WTC11 (cell line): ENCODE results near the gene FFAR1. TPM values are rescaled to one million over a fixed set of nuclear protein-coding genes. Genes with fewer than 3 reads are reported as not detected.

ENCODE experiments used
- ATAC-seq: fragments of 200-7000 bp; cut with Tn5 transposase; 2 replicates; pipeline ENCODE4 v1.10.0; 2021; ENCODE audit warnings: mild to moderate bottlenecking, moderate library complexity
- CTCF ChIA-PET: fragments of 300-600 bp; sonication (Branson Sonifier 250); formaldehyde crosslinking; loops from one replicate; lab custom pipeline; 2021; ENCODE audit warnings: antibody characterized with exemption; lab: Charles Lee
- POLR2A ChIA-PET: fragments of 350-600 bp; sonication (Branson Sonifier 250); formaldehyde crosslinking; loops from one replicate; lab custom pipeline; 2021; ENCODE audit warnings: antibody characterized with exemption; lab: Charles Lee
- DNase-seq: peaks from one replicate; pipeline ENCODE4 v3.0.0; 2021; ENCODE audit warnings: low spot score
- H3K27ac Mint-ChIP-seq: 2 replicates; pipeline ENCODE4 v1.8.0; 2021; ENCODE audit warnings: mixed read lengths
- H3K27me3 Mint-ChIP-seq: 2 replicates; pipeline ENCODE4 v1.8.0; 2021; ENCODE audit warnings: low read depth, mild to moderate bottlenecking, moderate library complexity, mixed read lengths
- H3K36me3 Mint-ChIP-seq: 2 replicates; pipeline ENCODE4 v1.8.0; 2021; ENCODE audit warnings: mixed read lengths
- H3K4me1 Mint-ChIP-seq: 2 replicates; pipeline ENCODE4 v1.8.0; 2022; ENCODE audit warnings: mixed read lengths
- H3K4me3 Mint-ChIP-seq: 2 replicates; pipeline ENCODE4 v1.8.0; 2021; ENCODE audit warnings: mild to moderate bottlenecking, moderate library complexity, mixed read lengths
- H3K9me3 Mint-ChIP-seq: 2 replicates; pipeline ENCODE4 v1.8.0; 2021; ENCODE audit warnings: mixed read lengths
- CREB1 ChIP-seq: sonication (generic); formaldehyde crosslinking; IDR thresholded peaks from 2 replicates; pipeline ENCODE4 v1.8.0; 2023; ENCODE audit warnings: mild to moderate bottlenecking, missing genetic modification reagents
- CREM ChIP-seq: sonication (generic); formaldehyde crosslinking; IDR thresholded peaks from 2 replicates; pipeline ENCODE4 v1.8.1; 2022; ENCODE audit warnings: mild to moderate bottlenecking, missing genetic modification reagents, moderate library complexity
- ELF4 ChIP-seq: sonication (generic); formaldehyde crosslinking; IDR thresholded peaks from 2 replicates; pipeline ENCODE4 v1.8.1; 2022; ENCODE audit warnings: low read depth, mild to moderate bottlenecking, moderate library complexity, missing genetic modification reagents
- FOXP1 ChIP-seq: sonication (generic); formaldehyde crosslinking; IDR thresholded peaks from 2 replicates; pipeline ENCODE4 v1.8.0; 2022; ENCODE audit warnings: missing genetic modification reagents, mild to moderate bottlenecking, moderate library complexity, borderline replicate concordance
- JUN ChIP-seq: sonication (generic); formaldehyde crosslinking; IDR thresholded peaks from 2 replicates; pipeline ENCODE4 v1.8.0; 2023; ENCODE audit warnings: mild to moderate bottlenecking, missing genetic modification reagents
- NR1H2 ChIP-seq: sonication (generic); formaldehyde crosslinking; IDR thresholded peaks from 2 replicates; pipeline ENCODE4 v1.9.0; 2021; ENCODE audit warnings: mild to moderate bottlenecking, moderate library complexity, missing genetic modification reagents
- SMAD4 ChIP-seq: sonication (generic); formaldehyde crosslinking; IDR thresholded peaks from 2 replicates; pipeline ENCODE4 v1.8.0; 2022; ENCODE audit warnings: mild to moderate bottlenecking, missing genetic modification reagents
- SP1 ChIP-seq: sonication (generic); formaldehyde crosslinking; conservative IDR thresholded peaks from 2 replicates; pipeline ENCODE4 v1.8.1; 2022; ENCODE audit warnings: missing genetic modification reagents
- TP53 ChIP-seq: sonication (generic); formaldehyde crosslinking; IDR thresholded peaks from 2 replicates; pipeline ENCODE4 v1.8.1; 2023; ENCODE audit warnings: mild to moderate bottlenecking, missing genetic modification reagents
- ZBTB21 ChIP-seq: sonication (generic); formaldehyde crosslinking; IDR thresholded peaks from 2 replicates; pipeline ENCODE4 v1.8.1; 2023; ENCODE audit warnings: mild to moderate bottlenecking, missing genetic modification reagents, borderline replicate concordance
- ZNF232 ChIP-seq: sonication (generic); formaldehyde crosslinking; IDR thresholded peaks from 2 replicates; pipeline ENCODE4 v1.8.0; 2022; ENCODE audit warnings: mild to moderate bottlenecking, missing genetic modification reagents
- ZNF396 ChIP-seq: fragments of 250-450 bp; sonication (Bioruptor Pico); IDR thresholded peaks from 2 replicates; pipeline ENCODE4 v1.8.0; 2021; ENCODE audit warnings: mild to moderate bottlenecking, moderate library complexity, borderline replicate concordance
- ZNF416 ChIP-seq: fragments of 250-450 bp; sonication (Bioruptor Pico); IDR thresholded peaks from 2 replicates; pipeline ENCODE4 v1.9.0; 2021; ENCODE audit warnings: mild to moderate bottlenecking, inconsistent platforms
- total RNA-seq: library from RNA; stranded (reverse); gene quantifications from 3 replicates; pipeline ENCODE4 v1.2.3, GENCODE V29; 2021
- TF ChIP-seq, protein P1 (sequence below): sonication (generic); formaldehyde crosslinking; IDR thresholded peaks from 2 replicates; pipeline ENCODE4 v1.8.1; 2023; ENCODE audit warnings: mild to moderate bottlenecking, missing genetic modification reagents, borderline replicate concordance
- TF ChIP-seq, protein P2 (sequence below): sonication (generic); formaldehyde crosslinking; IDR thresholded peaks from 2 replicates; pipeline ENCODE4 v1.8.0; 2022; ENCODE audit warnings: mild to moderate bottlenecking, missing genetic modification reagents
- TF ChIP-seq, protein P3 (sequence below): sonication (generic); formaldehyde crosslinking; IDR thresholded peaks from 2 replicates; pipeline ENCODE4 v1.8.1; 2022; ENCODE audit warnings: low read depth, mild to moderate bottlenecking, moderate library complexity, missing genetic modification reagents, borderline replicate concordance
- TF ChIP-seq, protein P4 (sequence below): sonication (generic); formaldehyde crosslinking; IDR thresholded peaks from 2 replicates; pipeline ENCODE4 v1.8.1; 2022; ENCODE audit warnings: mild to moderate bottlenecking, missing genetic modification reagents, moderate library complexity, borderline replicate concordance
- TF ChIP-seq, protein P5 (sequence below): fragments of 250-450 bp; sonication (Bioruptor Pico); IDR thresholded peaks from 2 replicates; pipeline ENCODE4 v1.9.0; 2021; ENCODE audit warnings: moderate library complexity, mild to moderate bottlenecking, inconsistent platforms, borderline replicate concordance
- TF ChIP-seq, protein P6 (sequence below): sonication (generic); formaldehyde crosslinking; IDR thresholded peaks from 2 replicates; pipeline ENCODE4 v1.8.1; 2022; ENCODE audit warnings: mild to moderate bottlenecking, moderate library complexity, missing genetic modification reagents

Gene FFAR1
- total RNA-seq, 1 experiment from 2014 or later, result 0.07 TPM

DNA sequence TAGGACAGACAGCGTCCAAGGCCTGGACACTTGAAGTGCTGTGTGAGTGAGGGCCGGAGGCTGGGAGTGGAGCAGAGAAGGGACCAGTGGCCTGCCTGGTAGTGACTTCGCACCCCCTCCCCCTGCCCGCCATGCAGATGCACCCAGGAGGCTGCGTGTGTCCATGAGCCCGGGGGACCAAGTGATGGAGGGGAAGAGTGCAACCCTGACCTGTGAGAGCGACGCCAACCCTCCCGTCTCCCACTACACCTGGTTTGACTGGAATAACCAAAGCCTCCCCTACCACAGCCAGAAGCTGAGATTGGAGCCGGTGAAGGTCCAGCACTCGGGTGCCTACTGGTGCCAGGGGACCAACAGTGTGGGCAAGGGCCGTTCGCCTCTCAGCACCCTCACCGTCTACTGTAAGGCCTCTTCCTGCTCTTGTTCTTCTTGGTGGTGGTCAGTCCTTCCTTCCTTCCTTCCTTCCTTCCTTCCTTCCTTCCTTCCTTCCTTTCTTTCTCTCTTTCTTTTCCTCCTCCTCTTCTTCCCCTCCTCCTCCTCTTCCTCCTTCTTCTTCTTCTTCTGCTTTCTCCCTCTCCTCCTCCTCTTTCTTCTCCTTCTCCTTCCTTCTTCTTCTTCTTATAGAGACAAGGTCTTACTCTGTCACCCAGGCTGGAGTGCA lies 6.0 kb upstream of the FFAR1 start:
- H3K27me3 Mint-ChIP-seq, result no peaks in the 10 kb centered on the region; the same call in 1 of the 2 replicates
- DNase-seq, result no peak
- 0 out of 2 replicates have a peak, but pooled peaks cover 3% of the 10 kb centered on the region for H3K4me1 Mint-ChIP-seq
- H3K27ac Mint-ChIP-seq, result no peak overlapping the region
- ChIA-PET CTCF (interaction anchor here (1.6 kb wide), 1 partner anchor 11 kb away, joined by 12 read pairs; no protein-coding TSS in a partner anchor), POLR2A (no interaction called here)
- H3K4me3 Mint-ChIP-seq, result no peak overlapping the region
- no peaks in the 10 kb centered on the region for H3K9me3 Mint-ChIP-seq
- no peaks in the 10 kb centered on the region for H3K36me3 Mint-ChIP-seq
- ATAC-seq, result no peak
- TF ChIP-seq TP53 (CRISPR knock-in tag) (no peak), SMAD4 (CRISPR knock-in tag) (no peak), ZBTB21 (CRISPR knock-in tag) (no peak), ZNF416 (no peak), CREM (CRISPR knock-in tag) (no peak), CREB1 (CRISPR knock-in tag) (no peak), ZNF232 (CRISPR knock-in tag) (no peak), SP1 (no peak), FOXP1 (CRISPR knock-in tag) (no peak), JUN (CRISPR knock-in tag) (no peak), ZNF396 (no peak), NR1H2 (CRISPR knock-in tag) (no peak), ELF4 (no peak)
- TF ChIP-seq, protein P1, sequence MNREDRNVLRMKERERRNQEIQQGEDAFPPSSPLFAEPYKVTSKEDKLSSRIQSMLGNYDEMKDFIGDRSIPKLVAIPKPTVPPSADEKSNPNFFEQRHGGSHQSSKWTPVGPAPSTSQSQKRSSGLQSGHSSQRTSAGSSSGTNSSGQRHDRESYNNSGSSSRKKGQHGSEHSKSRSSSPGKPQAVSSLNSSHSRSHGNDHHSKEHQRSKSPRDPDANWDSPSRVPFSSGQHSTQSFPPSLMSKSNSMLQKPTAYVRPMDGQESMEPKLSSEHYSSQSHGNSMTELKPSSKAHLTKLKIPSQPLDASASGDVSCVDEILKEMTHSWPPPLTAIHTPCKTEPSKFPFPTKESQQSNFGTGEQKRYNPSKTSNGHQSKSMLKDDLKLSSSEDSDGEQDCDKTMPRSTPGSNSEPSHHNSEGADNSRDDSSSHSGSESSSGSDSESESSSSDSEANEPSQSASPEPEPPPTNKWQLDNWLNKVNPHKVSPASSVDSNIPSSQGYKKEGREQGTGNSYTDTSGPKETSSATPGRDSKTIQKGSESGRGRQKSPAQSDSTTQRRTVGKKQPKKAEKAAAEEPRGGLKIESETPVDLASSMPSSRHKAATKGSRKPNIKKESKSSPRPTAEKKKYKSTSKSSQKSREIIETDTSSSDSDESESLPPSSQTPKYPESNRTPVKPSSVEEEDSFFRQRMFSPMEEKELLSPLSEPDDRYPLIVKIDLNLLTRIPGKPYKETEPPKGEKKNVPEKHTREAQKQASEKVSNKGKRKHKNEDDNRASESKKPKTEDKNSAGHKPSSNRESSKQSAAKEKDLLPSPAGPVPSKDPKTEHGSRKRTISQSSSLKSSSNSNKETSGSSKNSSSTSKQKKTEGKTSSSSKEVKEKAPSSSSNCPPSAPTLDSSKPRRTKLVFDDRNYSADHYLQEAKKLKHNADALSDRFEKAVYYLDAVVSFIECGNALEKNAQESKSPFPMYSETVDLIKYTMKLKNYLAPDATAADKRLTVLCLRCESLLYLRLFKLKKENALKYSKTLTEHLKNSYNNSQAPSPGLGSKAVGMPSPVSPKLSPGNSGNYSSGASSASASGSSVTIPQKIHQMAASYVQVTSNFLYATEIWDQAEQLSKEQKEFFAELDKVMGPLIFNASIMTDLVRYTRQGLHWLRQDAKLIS (CRISPR knock-in tag), result no peak
- TF ChIP-seq, protein P2, sequence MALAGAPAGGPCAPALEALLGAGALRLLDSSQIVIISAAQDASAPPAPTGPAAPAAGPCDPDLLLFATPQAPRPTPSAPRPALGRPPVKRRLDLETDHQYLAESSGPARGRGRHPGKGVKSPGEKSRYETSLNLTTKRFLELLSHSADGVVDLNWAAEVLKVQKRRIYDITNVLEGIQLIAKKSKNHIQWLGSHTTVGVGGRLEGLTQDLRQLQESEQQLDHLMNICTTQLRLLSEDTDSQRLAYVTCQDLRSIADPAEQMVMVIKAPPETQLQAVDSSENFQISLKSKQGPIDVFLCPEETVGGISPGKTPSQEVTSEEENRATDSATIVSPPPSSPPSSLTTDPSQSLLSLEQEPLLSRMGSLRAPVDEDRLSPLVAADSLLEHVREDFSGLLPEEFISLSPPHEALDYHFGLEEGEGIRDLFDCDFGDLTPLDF, result no peak
- TF ChIP-seq, protein P3, sequence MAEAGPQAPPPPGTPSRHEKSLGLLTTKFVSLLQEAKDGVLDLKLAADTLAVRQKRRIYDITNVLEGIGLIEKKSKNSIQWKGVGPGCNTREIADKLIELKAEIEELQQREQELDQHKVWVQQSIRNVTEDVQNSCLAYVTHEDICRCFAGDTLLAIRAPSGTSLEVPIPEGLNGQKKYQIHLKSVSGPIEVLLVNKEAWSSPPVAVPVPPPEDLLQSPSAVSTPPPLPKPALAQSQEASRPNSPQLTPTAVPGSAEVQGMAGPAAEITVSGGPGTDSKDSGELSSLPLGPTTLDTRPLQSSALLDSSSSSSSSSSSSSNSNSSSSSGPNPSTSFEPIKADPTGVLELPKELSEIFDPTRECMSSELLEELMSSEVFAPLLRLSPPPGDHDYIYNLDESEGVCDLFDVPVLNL (CRISPR knock-in tag), result no peak
- TF ChIP-seq, protein P4, sequence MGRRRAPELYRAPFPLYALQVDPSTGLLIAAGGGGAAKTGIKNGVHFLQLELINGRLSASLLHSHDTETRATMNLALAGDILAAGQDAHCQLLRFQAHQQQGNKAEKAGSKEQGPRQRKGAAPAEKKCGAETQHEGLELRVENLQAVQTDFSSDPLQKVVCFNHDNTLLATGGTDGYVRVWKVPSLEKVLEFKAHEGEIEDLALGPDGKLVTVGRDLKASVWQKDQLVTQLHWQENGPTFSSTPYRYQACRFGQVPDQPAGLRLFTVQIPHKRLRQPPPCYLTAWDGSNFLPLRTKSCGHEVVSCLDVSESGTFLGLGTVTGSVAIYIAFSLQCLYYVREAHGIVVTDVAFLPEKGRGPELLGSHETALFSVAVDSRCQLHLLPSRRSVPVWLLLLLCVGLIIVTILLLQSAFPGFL (CRISPR knock-in tag), result no peak
- TF ChIP-seq, protein P5, sequence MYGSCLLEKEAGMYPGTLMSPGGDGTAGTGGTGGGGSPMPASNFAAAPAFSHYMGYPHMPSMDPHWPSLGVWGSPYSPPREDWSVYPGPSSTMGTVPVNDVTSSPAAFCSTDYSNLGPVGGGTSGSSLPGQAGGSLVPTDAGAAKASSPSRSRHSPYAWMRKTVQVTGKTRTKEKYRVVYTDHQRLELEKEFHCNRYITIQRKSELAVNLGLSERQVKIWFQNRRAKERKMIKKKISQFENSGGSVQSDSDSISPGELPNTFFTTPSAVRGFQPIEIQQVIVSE (CRISPR knock-in tag), result no peak
- TF ChIP-seq, protein P6, sequence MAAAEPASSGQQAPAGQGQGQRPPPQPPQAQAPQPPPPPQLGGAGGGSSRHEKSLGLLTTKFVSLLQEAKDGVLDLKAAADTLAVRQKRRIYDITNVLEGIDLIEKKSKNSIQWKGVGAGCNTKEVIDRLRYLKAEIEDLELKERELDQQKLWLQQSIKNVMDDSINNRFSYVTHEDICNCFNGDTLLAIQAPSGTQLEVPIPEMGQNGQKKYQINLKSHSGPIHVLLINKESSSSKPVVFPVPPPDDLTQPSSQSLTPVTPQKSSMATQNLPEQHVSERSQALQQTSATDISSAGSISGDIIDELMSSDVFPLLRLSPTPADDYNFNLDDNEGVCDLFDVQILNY (CRISPR knock-in tag), result no peak
